ENCODE results near the gene ERICH4. TPM values are rescaled to one million over a fixed set of nuclear protein-coding genes. Genes with fewer than 3 reads are reported as not detected.

The ERICH4 gene
- total RNA-seq, 1 experiment from 2014 or later = not detected

DNA sequence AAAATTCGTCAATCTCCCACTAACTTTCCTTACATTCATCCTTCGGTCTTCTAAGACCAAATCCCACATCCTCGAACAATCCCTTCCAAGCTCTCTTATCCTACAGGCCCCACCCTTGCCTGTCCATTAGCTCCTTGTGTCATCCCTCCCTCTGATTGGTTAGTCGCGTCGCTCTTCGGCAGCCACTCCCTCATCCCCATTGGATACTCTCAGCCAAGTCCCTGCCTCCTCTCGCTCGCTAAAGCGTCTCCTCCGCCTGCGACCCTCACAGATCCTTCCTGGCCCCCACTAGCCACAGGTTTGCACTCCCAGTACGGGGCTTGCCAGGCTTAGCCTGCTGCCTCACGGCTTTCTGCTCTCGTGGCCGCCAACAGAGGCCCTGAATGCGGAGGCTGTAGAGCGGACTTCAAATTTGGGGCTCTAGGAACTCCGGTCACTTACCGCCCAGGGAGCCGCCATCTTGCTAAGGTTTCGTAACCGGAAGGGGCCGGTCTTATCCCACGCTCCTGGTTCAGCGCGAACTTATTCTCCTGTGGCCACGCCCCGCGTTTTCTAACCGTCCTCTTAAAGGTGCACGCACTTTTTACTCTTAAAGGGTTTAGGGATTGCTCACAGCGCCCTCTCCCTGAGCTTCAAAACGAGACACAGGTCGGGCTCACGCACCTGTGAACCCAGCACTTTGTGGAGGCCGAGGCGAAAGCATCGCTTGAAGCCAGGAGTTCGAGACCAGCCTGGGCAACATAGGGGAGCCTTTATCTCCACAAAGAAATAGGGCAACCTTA lies 3.3 kb upstream of the ERICH4 start, which contains the start of gene DMAC2:
Gene DMAC2 (minus strand): TSS at position 472 of the 782 bp plus-strand sequence. CDS start 13 bp downstream, at position 459.
- H3K4me3 ChIP-seq (replicated peaks in 1 of 2; ENCODE audit: low read depth in 1 of 2, low read length in 2 of 2) = peak within 1 kb of the TSS; percentile 76 to 96
- peak within 1 kb of the TSS; percentile 81 for H3K27ac ChIP-seq (ENCODE audit: low read depth, low read length)
- H3K27me3 ChIP-seq (ENCODE audit: insufficient read depth, low read length) = no peaks in the 10 kb centered on the region
- peaks cover 17% of the 10 kb centered on the region for H3K79me2 ChIP-seq (ENCODE audit: insufficient read depth, low read length)
- H3K36me3 ChIP-seq (ENCODE audit: control insufficient read depth in 1 of 2, insufficient read depth in 2 of 2, low read length in 2 of 2) = no peaks in the 10 kb centered on the region; a peak in 2 of 4 replicates
- ChIA-PET RAD21 (ENCODE audit: low non-redundant PET in 1 of 2, low total read pairs in 2 of 2, uncharacterized antibody in 2 of 2, unreplicated experiment in 2 of 2) (interaction anchor here (0.5 to 1.2 kb wide), 4 partner anchors 9 to 99 kb away, joined by 3 to 7 read pairs (median 4); no protein-coding TSS in a partner anchor), CTCF (interaction anchor here (0.6 to 2.0 kb wide), 12 partner anchors 8 to 355 kb away, joined by 3 to 34 read pairs (median 4); no protein-coding TSS in a partner anchor), POLR2A (interaction anchor here (0.5 to 1.8 kb wide), 13 partner anchors 9 to 271 kb away, joined by 3 to 12 read pairs (median 4); partner anchors contain the start of genes B9D2 and HNRNPUL1)
- H3K9me3 ChIP-seq (ENCODE audit: control insufficient read depth in 1 of 2, insufficient read depth in 1 of 2, low read depth in 1 of 2, low read length in 2 of 2) = no peaks in the 10 kb centered on the region
- peak; percentile 97 for ATAC-seq
- no peaks in the 10 kb centered on the region for H3K9me2 ChIP-seq (ENCODE audit: insufficient read depth)
- H3K4me1 ChIP-seq (ENCODE audit: control insufficient read depth in 1 of 2, insufficient read depth in 2 of 2, low read length in 2 of 2) = peaks cover 10 to 12% of the 10 kb centered on the region in 2 experiments
- peak; percentile 99 for DNase-seq (ENCODE audit: low read depth, low spot score)
- H4K20me1 ChIP-seq (ENCODE audit: insufficient read depth) = no peaks in the 10 kb centered on the region
- peak within 1 kb of the TSS; percentile 85 for H3K9ac ChIP-seq (ENCODE audit: low read length)
- intact Hi-C loops (cut with micrococcal nuclease) = loop anchor here (1.0 kb wide), 1 partner anchor 42 kb away; the partner anchor contains the start of genes BCKDHA and EXOSC5
- no peak within 1 kb of the TSS for H2AFZ ChIP-seq (ENCODE audit: low read depth, low read length, poor library complexity, severe bottlenecking)
- H3K4me2 ChIP-seq (ENCODE audit: low read length) = peak within 1 kb of the TSS; percentile 63
- BruUV-seq (replicated peaks) = TSS peak; percentile 82
- TF ChIP-seq EGR1 (IDR thresholded peaks at IDR 0.05; ENCODE audit: low read depth) (peak; percentile 50), EZH2 (IDR thresholded peaks at IDR 0.05) (no peak), TCF7L2 (IDR thresholded peaks at IDR 0.05; ENCODE audit: borderline replicate concordance, extremely low read depth, insufficient read depth, insufficient read length) (no peak), POLR2A (IDR thresholded peaks at IDR 0.05; ENCODE audit: borderline replicate concordance, extremely low read depth, insufficient read depth, insufficient read length) (peak; percentile 57), POLR2AphosphoS5 (IDR thresholded peaks at IDR 0.05; ENCODE audit: low read depth, low read length) (peak; percentile 71), YY1 (IDR thresholded peaks at IDR 0.05; ENCODE audit: extremely low read depth, insufficient replicate concordance, low read depth, low read length) (peak; percentile 96), SRF (IDR thresholded peaks at IDR 0.05; ENCODE audit: low read depth) (no peak), EZH2phosphoT487 (IDR thresholded peaks at IDR 0.05; ENCODE audit: borderline replicate concordance) (no peak), CEBPB (IDR thresholded peaks at IDR 0.05; ENCODE audit: low read depth) (peak; percentile 94), ZNF274 (IDR thresholded peaks at IDR 0.05; ENCODE audit: low read depth, low read length) (no peak), SIN3A (IDR thresholded peaks at IDR 0.05; ENCODE audit: low read depth) (no peak; the same call in 1 of the 2 replicates), CBX3 (IDR thresholded peaks at IDR 0.05; ENCODE audit: low read depth) (peak; percentile 91), SP1 (IDR thresholded peaks at IDR 0.05; ENCODE audit: low read depth) (peak; percentile 88), JUND (IDR thresholded peaks at IDR 0.05) (no peak), FOSL1 (IDR thresholded peaks at IDR 0.05; ENCODE audit: low read depth) (no peak), ELF1 (IDR thresholded peaks at IDR 0.05; ENCODE audit: borderline replicate concordance, low read depth) (no peak; the same call in 1 of the 2 replicates), RAD21 (IDR thresholded peaks at IDR 0.05; ENCODE audit: low read depth) (peak; percentile 46), ZFX (IDR thresholded peaks at IDR 0.05) (no peak)
- TF ChIP-seq, protein P1, sequence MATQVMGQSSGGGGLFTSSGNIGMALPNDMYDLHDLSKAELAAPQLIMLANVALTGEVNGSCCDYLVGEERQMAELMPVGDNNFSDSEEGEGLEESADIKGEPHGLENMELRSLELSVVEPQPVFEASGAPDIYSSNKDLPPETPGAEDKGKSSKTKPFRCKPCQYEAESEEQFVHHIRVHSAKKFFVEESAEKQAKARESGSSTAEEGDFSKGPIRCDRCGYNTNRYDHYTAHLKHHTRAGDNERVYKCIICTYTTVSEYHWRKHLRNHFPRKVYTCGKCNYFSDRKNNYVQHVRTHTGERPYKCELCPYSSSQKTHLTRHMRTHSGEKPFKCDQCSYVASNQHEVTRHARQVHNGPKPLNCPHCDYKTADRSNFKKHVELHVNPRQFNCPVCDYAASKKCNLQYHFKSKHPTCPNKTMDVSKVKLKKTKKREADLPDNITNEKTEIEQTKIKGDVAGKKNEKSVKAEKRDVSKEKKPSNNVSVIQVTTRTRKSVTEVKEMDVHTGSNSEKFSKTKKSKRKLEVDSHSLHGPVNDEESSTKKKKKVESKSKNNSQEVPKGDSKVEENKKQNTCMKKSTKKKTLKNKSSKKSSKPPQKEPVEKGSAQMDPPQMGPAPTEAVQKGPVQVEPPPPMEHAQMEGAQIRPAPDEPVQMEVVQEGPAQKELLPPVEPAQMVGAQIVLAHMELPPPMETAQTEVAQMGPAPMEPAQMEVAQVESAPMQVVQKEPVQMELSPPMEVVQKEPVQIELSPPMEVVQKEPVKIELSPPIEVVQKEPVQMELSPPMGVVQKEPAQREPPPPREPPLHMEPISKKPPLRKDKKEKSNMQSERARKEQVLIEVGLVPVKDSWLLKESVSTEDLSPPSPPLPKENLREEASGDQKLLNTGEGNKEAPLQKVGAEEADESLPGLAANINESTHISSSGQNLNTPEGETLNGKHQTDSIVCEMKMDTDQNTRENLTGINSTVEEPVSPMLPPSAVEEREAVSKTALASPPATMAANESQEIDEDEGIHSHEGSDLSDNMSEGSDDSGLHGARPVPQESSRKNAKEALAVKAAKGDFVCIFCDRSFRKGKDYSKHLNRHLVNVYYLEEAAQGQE (IDR thresholded peaks at IDR 0.05; ENCODE audit: low read depth) = no peak
- TF ChIP-seq, protein P2, sequence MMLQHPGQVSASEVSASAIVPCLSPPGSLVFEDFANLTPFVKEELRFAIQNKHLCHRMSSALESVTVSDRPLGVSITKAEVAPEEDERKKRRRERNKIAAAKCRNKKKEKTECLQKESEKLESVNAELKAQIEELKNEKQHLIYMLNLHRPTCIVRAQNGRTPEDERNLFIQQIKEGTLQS (IDR thresholded peaks at IDR 0.05) = no peak
- TF ChIP-seq, protein P3, sequence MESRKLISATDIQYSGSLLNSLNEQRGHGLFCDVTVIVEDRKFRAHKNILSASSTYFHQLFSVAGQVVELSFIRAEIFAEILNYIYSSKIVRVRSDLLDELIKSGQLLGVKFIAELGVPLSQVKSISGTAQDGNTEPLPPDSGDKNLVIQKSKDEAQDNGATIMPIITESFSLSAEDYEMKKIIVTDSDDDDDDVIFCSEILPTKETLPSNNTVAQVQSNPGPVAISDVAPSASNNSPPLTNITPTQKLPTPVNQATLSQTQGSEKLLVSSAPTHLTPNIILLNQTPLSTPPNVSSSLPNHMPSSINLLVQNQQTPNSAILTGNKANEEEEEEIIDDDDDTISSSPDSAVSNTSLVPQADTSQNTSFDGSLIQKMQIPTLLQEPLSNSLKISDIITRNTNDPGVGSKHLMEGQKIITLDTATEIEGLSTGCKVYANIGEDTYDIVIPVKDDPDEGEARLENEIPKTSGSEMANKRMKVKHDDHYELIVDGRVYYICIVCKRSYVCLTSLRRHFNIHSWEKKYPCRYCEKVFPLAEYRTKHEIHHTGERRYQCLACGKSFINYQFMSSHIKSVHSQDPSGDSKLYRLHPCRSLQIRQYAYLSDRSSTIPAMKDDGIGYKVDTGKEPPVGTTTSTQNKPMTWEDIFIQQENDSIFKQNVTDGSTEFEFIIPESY (IDR thresholded peaks at IDR 0.05; ENCODE audit: extremely low read depth, insufficient replicate concordance, low read length) = no peak
- TF ChIP-seq, protein P4, sequence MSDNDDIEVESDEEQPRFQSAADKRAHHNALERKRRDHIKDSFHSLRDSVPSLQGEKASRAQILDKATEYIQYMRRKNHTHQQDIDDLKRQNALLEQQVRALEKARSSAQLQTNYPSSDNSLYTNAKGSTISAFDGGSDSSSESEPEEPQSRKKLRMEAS (IDR thresholded peaks at IDR 0.05) = peak; percentile 95

Data from HCT116 (cell line).